Thyroid gland (tissue), 4 donors: ENCODE measurements around the gene IQSEC1. TPM values are rescaled to one million over a fixed set of nuclear protein-coding genes. Genes with fewer than 3 reads are reported as not detected.
A peak's percentile ranks its signal among the peaks of the same experiment; 100 is the strongest.

Experiments used
- DNase-seq, 2 donors: peaks; one replicate each; pipeline ENCODE4 v3.0.0-alpha.2; 2019
- H3K27ac ChIP-seq, 3 donors: fragments of 200-600 bp; sonication (generic); 1 replicate in 2 of 3; 2 replicates in 1 of 3; pipeline ENCODE4 v1.5.1; 2016 to 2019; ENCODE audit warnings: mild to moderate bottlenecking in 1 of 3, moderate library complexity in 1 of 3
- H3K27me3 ChIP-seq: fragments of 200-600 bp; sonication (generic); one replicate; pipeline ENCODE4 v1.5.1; 2019
- H3K36me3 ChIP-seq, 2 donors: fragments of 200-600 bp; sonication (generic); one replicate each; pipeline ENCODE4 v1.5.1; 2016 to 2019
- H3K4me1 ChIP-seq, 2 donors: fragments of 200-600 bp; sonication (generic); one replicate each; pipeline ENCODE4 v1.5.1; 2017 to 2019
- H3K4me3 ChIP-seq, 3 donors: fragments of 200-600 bp; sonication (generic); replicated peaks in 1 of 3; 1 replicate in 2 of 3; 2 replicates in 1 of 3; pipeline ENCODE4 v1.5.1; 2016; ENCODE audit warnings: mild to moderate bottlenecking in 1 of 3
- H3K9me3 ChIP-seq: fragments of 200-600 bp; sonication (generic); one replicate; pipeline ENCODE4 v1.5.1; 2017
- CTCF ChIP-seq, 6 experiments: fragments of 200-600 bp in 3 of 6; fragments of 450-650 bp in 3 of 6; sonication (generic) in 3 of 6; IDR thresholded peaks; one replicate each; pipeline ENCODE4 v1.5.1; 2016 to 2019; ENCODE audit warnings: antibody characterized with exemption in 6 of 6, mild to moderate bottlenecking in 2 of 6, inconsistent platforms in 1 of 6, moderate library complexity in 1 of 6
- POLR2A ChIP-seq, 2 donors: fragments of 450-650 bp; IDR thresholded peaks; one replicate each; pipeline ENCODE4 v1.6.1; 2017; ENCODE audit warnings: antibody characterized with exemption in 2 of 2, mild to moderate bottlenecking in 2 of 2, moderate library complexity in 1 of 2
- WGBS, 2 donors: methylation state at CpG; one replicate each; pipeline ENCODE4 v1.1.5; 2017; 5-methylcytosine and 5-hydroxymethylcytosine counted together
- intact Hi-C: fragments of 100-400 bp; cut with DNase I; formaldehyde crosslinking; loops from one replicate; pipeline ENCODE4 v1.15.1; 2023
- total RNA-seq, 4 donors: library from RNA; depleted of rRNA; stranded (reverse); fragments of >200 nt; gene quantifications; one replicate each; pipeline ENCODE4 v1.2.3, GENCODE V29; 2016

IQSEC1 gene
- total RNA-seq, 4 donors from 2014 or later = 37.1 to 48.3 (median 38.9) TPM

- Histone ChIP-seq H3K36me3 (no peaks in the 10 kb centered on the region), H3K27me3 (no peaks in the 10 kb centered on the region), H3K9me3 (no peaks in the 10 kb centered on the region), H3K27ac (no peak overlapping the region), H3K4me1 (peaks cover 15 to 66% of the 10 kb centered on the region in 2 donors), H3K4me3 (no peak overlapping the region)
- no peak for DNase-seq
- TF ChIP-seq POLR2A (IDR thresholded peaks at IDR 0.05) (no peak), CTCF (IDR thresholded peaks at IDR 0.05) (no peak)
- intact Hi-C loops = no loop called here
- 97% methylated on average over 12 of the region's 13 CpGs for WGBS, 2 donors
Observed at GRCh38 chr3:12957824-12958792, 115.1 kb downstream of the IQSEC1 start.

- whole genome bisulfite sequencing, 2 donors = 62 to 76% methylated on average over 7 to 8 of the region's 8 CpGs
- H3K27me3 ChIP-seq = no peaks in the 10 kb centered on the region
- DNase-seq = no peak
- no peak overlapping the region for H3K4me3 ChIP-seq
- no peaks in the 10 kb centered on the region for H3K36me3 ChIP-seq
- no peak for TF ChIP-seq POLR2A (IDR thresholded peaks at IDR 0.05)
- TF ChIP-seq CTCF (IDR thresholded peaks at IDR 0.05) = no peak
- intact Hi-C loops = no loop called here
- H3K27ac ChIP-seq = peak overlapping the region in 2 of 3 donors; percentile 2 to 19
- no peaks in the 10 kb centered on the region for H3K9me3 ChIP-seq
- peaks cover 15 to 63% of the 10 kb centered on the region in 2 donors for H3K4me1 ChIP-seq
Observed at GRCh38 chr3:12957339-12957738, 115.9 kb downstream of the IQSEC1 start.

GRCh38 chr3:12956316-12956660 is 116.9 kb downstream of the IQSEC1 start:
- Histone ChIP-seq H3K4me1 (peaks cover 15 to 62% of the 10 kb centered on the region in 2 donors), H3K4me3 (no peak overlapping the region), H3K36me3 (no peaks in the 10 kb centered on the region), H3K27me3 (no peaks in the 10 kb centered on the region), H3K9me3 (no peaks in the 10 kb centered on the region), H3K27ac (peak overlapping the region in 2 of 3 donors; percentile 19 to 48)
- no peak for DNase-seq
- intact Hi-C loops = no loop called here
- TF ChIP-seq CTCF (IDR thresholded peaks at IDR 0.05) (no peak), POLR2A (IDR thresholded peaks at IDR 0.05) (no peak)
- 81 to 88% methylated on average over 5 of the region's 5 CpGs for WGBS, 2 donors

GRCh38 chr3:12955651-12956315 is 117.4 kb downstream of the IQSEC1 start:
- Histone ChIP-seq H3K4me3 (no peak overlapping the region), H3K27ac (peak overlapping the region; percentile 18 to 60 (median 48)), H3K9me3 (no peaks in the 10 kb centered on the region), H3K4me1 (peaks cover 15 to 59% of the 10 kb centered on the region in 2 donors), H3K27me3 (no peaks in the 10 kb centered on the region), H3K36me3 (no peaks in the 10 kb centered on the region)
- 82 to 85% methylated on average over 10 to 13 of the region's 14 CpGs for WGBS, 2 donors
- peak in 1 of 2 donors; percentile 17 for DNase-seq
- intact Hi-C loops = no loop called here
- TF ChIP-seq CTCF (IDR thresholded peaks at IDR 0.05) = no peak
- TF ChIP-seq POLR2A (IDR thresholded peaks at IDR 0.05) = no peak
